Endodermal cell (in vitro differentiated cells): Measurements from ENCODE around the gene RNASEH1. TPM values are rescaled to one million over a fixed set of nuclear protein-coding genes. Genes with fewer than 3 reads are reported as not detected.

ENCODE experiments used
- DNase-seq: peaks from one replicate; pipeline ENCODE4 v3.0.0-alpha.2; 2017
- H3K27ac ChIP-seq: 2 replicates; pipeline ENCODE4 v1.5.1; 2013; ENCODE audit warnings: mild to moderate bottlenecking, low read depth, low read length, moderate library complexity
- H3K27me3 ChIP-seq: 2 replicates; pipeline ENCODE4 v1.6.1; 2013; ENCODE audit warnings: mild to moderate bottlenecking, low read length, moderate library complexity; ENCODE audit not compliant: insufficient read depth, control insufficient read depth, poor library complexity, severe bottlenecking
- H3K36me3 ChIP-seq: 2 replicates; pipeline ENCODE4 v1.7.0; 2013; ENCODE audit warnings: mild to moderate bottlenecking, low read length, moderate library complexity; ENCODE audit not compliant: control insufficient read depth, insufficient read depth
- H3K4me1 ChIP-seq: one replicate; pipeline ENCODE4 v1.7.0; 2013; ENCODE audit warnings: low read length; ENCODE audit not compliant: control insufficient read depth, insufficient read depth
- H3K4me3 ChIP-seq: 2 replicates; pipeline ENCODE4 v1.5.1; 2013; ENCODE audit warnings: mild to moderate bottlenecking, low read length, moderate library complexity
- H3K9ac ChIP-seq: 2 replicates; pipeline ENCODE4 v1.6.1; 2013; ENCODE audit warnings: mild to moderate bottlenecking, low read length, moderate library complexity; ENCODE audit not compliant: poor library complexity, severe bottlenecking; ENCODE audit errors: extremely low read depth
- H3K9me3 ChIP-seq: 2 replicates; pipeline ENCODE4 v1.6.1; 2013; ENCODE audit warnings: mild to moderate bottlenecking, low read length, moderate library complexity; ENCODE audit not compliant: control insufficient read depth
- H3K27ac Mint-ChIP-seq: 2 replicates; pipeline ENCODE4 v1.8.0; 2020; ENCODE audit warnings: mixed read lengths
- H3K27me3 Mint-ChIP-seq: 2 replicates; pipeline ENCODE4 v1.8.0; 2021; ENCODE audit warnings: mild to moderate bottlenecking, mixed read lengths; ENCODE audit not compliant: insufficient read depth
- H3K36me3 Mint-ChIP-seq: 2 replicates; pipeline ENCODE4 v1.8.0; 2020; ENCODE audit warnings: low read depth, mixed read lengths
- H3K4me1 Mint-ChIP-seq: 2 replicates; pipeline ENCODE4 v1.8.0; 2020; ENCODE audit warnings: mixed read lengths
- H3K4me3 Mint-ChIP-seq: 2 replicates; pipeline ENCODE4 v1.8.0; 2020; ENCODE audit warnings: mild to moderate bottlenecking, moderate library complexity, mixed read lengths
- H3K9me3 Mint-ChIP-seq: 2 replicates; pipeline ENCODE4 v1.8.0; 2020; ENCODE audit warnings: mild to moderate bottlenecking, mixed read lengths
- WGBS, 2 experiments: methylation state at CpG; one replicate each; pipeline versions ENCODE4 v1.1.5 to v1.1.7; 2013; ENCODE audit warnings: missing lambda C conversion rate in 2 of 2, mixed read lengths in 1 of 2; ENCODE audit not compliant: insufficient coverage in 1 of 2, insufficient read length in 1 of 2; 5-methylcytosine and 5-hydroxymethylcytosine counted together
- total RNA-seq, 2 donors: library from RNA; stranded (reverse); fragmentation: NEBNext Ultra II Directional in 1 of 2; extraction: Animal tissue kit (Norgen Biotek cat#: 25700) in 1 of 2; gene quantifications; 2 replicates in 1 of 2; 3 replicates in 1 of 2; pipeline ENCODE4 v1.2.1, GENCODE V29; 2021
- TF ChIP-seq, protein P1 (sequence below): fragments of 200-600 bp; sonication (generic); conservative IDR thresholded peaks from 2 replicates; pipeline ENCODE4 v1.5.0; 2021; ENCODE audit warnings: antibody characterized with exemption, mild to moderate bottlenecking

Gene RNASEH1
- total RNA-seq, 2 donors from 2014 or later, result 28.2 to 35.2 TPM

DNA sequence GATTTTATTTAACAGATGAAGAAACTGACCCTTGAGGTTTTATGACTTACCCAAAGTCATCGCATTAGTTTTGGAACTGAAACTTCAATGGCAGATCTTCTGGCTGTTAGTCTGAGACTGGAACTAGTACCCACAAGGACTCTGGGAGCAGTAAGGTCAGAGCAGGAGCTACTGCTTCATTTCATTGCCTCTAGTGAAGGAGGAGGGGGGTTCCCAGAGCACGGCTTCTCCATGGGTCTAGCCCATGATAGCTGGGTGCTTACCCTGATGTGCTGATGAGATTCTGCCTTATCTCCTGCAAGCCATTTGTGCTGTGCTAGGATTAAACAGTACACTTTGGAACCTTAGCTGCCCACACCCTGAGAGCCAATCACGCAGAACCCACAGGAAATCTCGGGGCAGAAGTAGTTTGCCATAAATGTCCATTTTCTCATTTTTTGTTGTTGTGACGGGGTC lies 5.4 kb upstream of the RNASEH1 start:
- Mint-ChIP-seq H3K36me3 (peaks cover 17% of the 10 kb centered on the region), H3K4me3 (no peak overlapping the region)
- TF ChIP-seq, protein P1, sequence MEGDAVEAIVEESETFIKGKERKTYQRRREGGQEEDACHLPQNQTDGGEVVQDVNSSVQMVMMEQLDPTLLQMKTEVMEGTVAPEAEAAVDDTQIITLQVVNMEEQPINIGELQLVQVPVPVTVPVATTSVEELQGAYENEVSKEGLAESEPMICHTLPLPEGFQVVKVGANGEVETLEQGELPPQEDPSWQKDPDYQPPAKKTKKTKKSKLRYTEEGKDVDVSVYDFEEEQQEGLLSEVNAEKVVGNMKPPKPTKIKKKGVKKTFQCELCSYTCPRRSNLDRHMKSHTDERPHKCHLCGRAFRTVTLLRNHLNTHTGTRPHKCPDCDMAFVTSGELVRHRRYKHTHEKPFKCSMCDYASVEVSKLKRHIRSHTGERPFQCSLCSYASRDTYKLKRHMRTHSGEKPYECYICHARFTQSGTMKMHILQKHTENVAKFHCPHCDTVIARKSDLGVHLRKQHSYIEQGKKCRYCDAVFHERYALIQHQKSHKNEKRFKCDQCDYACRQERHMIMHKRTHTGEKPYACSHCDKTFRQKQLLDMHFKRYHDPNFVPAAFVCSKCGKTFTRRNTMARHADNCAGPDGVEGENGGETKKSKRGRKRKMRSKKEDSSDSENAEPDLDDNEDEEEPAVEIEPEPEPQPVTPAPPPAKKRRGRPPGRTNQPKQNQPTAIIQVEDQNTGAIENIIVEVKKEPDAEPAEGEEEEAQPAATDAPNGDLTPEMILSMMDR, result no peak

DNA sequence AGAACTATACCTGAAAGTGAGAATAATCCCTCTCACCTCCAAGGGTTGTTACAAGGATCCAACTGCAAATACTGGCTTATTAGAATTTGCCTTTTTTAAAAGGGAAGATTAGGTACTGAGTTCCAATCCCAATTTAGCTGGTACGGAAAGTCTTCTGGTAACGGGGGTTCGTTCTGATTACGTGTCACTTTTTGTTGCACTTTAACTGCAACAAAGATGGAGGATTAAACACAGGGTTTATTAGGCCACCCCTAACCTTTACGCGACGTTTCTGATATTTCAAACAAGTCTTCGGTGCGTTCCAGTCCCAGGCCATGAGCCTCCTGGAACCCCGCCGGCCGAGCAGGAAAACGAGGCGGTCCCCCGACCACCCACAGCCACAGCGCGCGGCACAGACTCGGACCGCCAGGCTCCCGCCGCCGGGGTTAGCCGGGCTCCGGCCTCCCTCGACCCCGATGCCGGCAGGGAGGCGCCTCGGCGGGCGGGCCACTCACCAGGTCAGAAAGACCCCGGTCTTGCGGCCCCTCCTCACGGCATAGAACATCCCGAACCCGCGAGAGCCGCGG lies 411 bp downstream of the RNASEH1 start:
- H3K4me1 ChIP-seq, result no peaks in the 10 kb centered on the region
- Mint-ChIP-seq H3K27me3 (no peaks in the 10 kb centered on the region), H3K36me3 (peaks cover 49% of the 10 kb centered on the region)

More for the DNA sequence above, 5.4 kb upstream of the RNASEH1 start:
- H3K4me3 ChIP-seq, result no peak overlapping the region
- 92% methylated on average over 5 of the region's 5 CpGs for WGBS, 2 experiments
- no peaks in the 10 kb centered on the region for H3K9me3 ChIP-seq
- H3K27ac ChIP-seq, result no peak overlapping the region
- H3K36me3 ChIP-seq, result peaks cover 3% of the 10 kb centered on the region
- H3K9me3 Mint-ChIP-seq, result no peaks in the 10 kb centered on the region
- peaks cover 10% of the 10 kb centered on the region for H3K4me1 Mint-ChIP-seq
- no peak for DNase-seq
- H3K27ac Mint-ChIP-seq, result no peak overlapping the region
- no peaks in the 10 kb centered on the region for H3K4me1 ChIP-seq
- H3K27me3 Mint-ChIP-seq, result no peaks in the 10 kb centered on the region
- H3K27me3 ChIP-seq, result no peaks in the 10 kb centered on the region
- no peak overlapping the region for H3K9ac ChIP-seq

GRCh38 chr2:3553946-3554345 lies 4.2 kb downstream of the RNASEH1 start:
- no peak for DNase-seq
- H3K4me3 Mint-ChIP-seq, result no peak overlapping the region
- Histone ChIP-seq H3K27me3 (no peaks in the 10 kb centered on the region), H3K4me3 (no peak overlapping the region), H3K9ac (no peak overlapping the region), H3K9me3 (no peaks in the 10 kb centered on the region), H3K36me3 (peaks cover 70% of the 10 kb centered on the region), H3K27ac (no peak overlapping the region), H3K4me1 (no peaks in the 10 kb centered on the region)
- H3K4me1 Mint-ChIP-seq, result peaks cover 4% of the 10 kb centered on the region
- H3K27ac Mint-ChIP-seq, result no peak overlapping the region
- WGBS, 2 experiments, result 87 to 88% methylated on average over 10 of the region's 10 CpGs
- peaks cover 70% of the 10 kb centered on the region for H3K36me3 Mint-ChIP-seq
- TF ChIP-seq, protein P1, result no peak
- no peaks in the 10 kb centered on the region for H3K9me3 Mint-ChIP-seq
- no peaks in the 10 kb centered on the region for H3K27me3 Mint-ChIP-seq

More for the DNA sequence above, 411 bp downstream of the RNASEH1 start:
- Mint-ChIP-seq H3K4me1 (peaks cover 6% of the 10 kb centered on the region), H3K27ac (peak overlapping the region; percentile 97), H3K4me3 (peak overlapping the region; percentile 85), H3K9me3 (no peaks in the 10 kb centered on the region)
- H3K9me3 ChIP-seq, result no peaks in the 10 kb centered on the region
- peak overlapping the region; percentile 97 for H3K9ac ChIP-seq
- peaks cover 43% of the 10 kb centered on the region for H3K36me3 ChIP-seq
- DNase-seq, result no peak
- 0 to 1% methylated on average over 22 to 40 of the region's 40 CpGs for WGBS, 2 experiments
- H3K4me3 ChIP-seq, result peak overlapping the region; percentile 86
- TF ChIP-seq, protein P1, result no peak
- H3K27ac ChIP-seq, result peak overlapping the region; percentile 90
- no peaks in the 10 kb centered on the region for H3K27me3 ChIP-seq
